Measurements from ENCODE around the gene TRIM33.
"Not testable (repeated sequence)": the region's sequence is repeated elsewhere in the genome, so short reads cannot be mapped to it uniquely, and the experiment has no call there.

The TRIM33 gene

GRCh38 chr1:114455102-114455785 lies 55.8 kb downstream of the TRIM33 start:
- Histone ChIP-seq H3K27ac (ENCODE audit: low read depth in 2 of 2, low read length in 2 of 2) (no peak overlapping the region), H3K27me3 (ENCODE audit: control insufficient read depth in 2 of 2, insufficient read depth in 2 of 2, low read length in 2 of 2) (no peaks in the 10 kb centered on the region), H3K9me3 (ENCODE audit: control insufficient read depth in 2 of 2, low read length in 2 of 2) (no peaks in the 10 kb centered on the region), H3K4me1 (ENCODE audit: control insufficient read depth in 2 of 2, insufficient read depth in 2 of 2, low read length in 2 of 2) (no peaks in the 10 kb centered on the region), H3K36me3 (ENCODE audit: control insufficient read depth in 2 of 2, insufficient read depth in 2 of 2, low read length in 2 of 2) (peaks cover 16 to 17% of the 10 kb centered on the region in 2 donors), H3K9ac (ENCODE audit: low read depth in 1 of 2, low read length in 2 of 2) (no peak overlapping the region), H3K4me3 (ENCODE audit: low read length in 2 of 2) (no peak overlapping the region)

DNA sequence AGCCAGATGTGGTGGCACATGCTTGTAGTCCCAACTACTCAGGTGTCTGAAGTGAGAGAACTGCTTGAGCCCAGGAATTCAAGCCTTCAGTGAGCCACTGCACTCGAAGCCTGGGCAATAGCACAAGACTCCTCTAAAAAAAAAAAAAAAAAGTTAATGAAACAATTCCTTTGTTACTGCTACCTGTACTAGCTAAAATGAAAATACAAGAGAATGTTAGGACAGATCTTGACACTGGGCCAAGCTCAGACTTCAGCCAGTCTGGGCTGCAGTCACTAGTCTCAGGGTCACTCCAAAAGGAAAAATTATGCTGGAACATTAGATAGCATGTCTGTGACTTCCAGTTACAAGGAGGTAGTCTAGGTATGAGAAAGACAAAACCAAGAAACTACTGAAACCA lies 56.5 kb downstream of the TRIM33 start:
- Histone ChIP-seq H3K27ac (ENCODE audit: low read depth in 2 of 2, low read length in 2 of 2) (no peak overlapping the region), H3K9ac (ENCODE audit: low read depth in 1 of 2, low read length in 2 of 2) (no peak overlapping the region), H3K9me3 (ENCODE audit: control insufficient read depth in 2 of 2, low read length in 2 of 2) (no peaks in the 10 kb centered on the region), H3K27me3 (ENCODE audit: control insufficient read depth in 2 of 2, insufficient read depth in 2 of 2, low read length in 2 of 2) (no peaks in the 10 kb centered on the region), H3K4me3 (ENCODE audit: low read length in 2 of 2) (no peak overlapping the region), H3K4me1 (ENCODE audit: control insufficient read depth in 2 of 2, insufficient read depth in 2 of 2, low read length in 2 of 2) (no peaks in the 10 kb centered on the region), H3K36me3 (ENCODE audit: control insufficient read depth in 2 of 2, insufficient read depth in 2 of 2, low read length in 2 of 2) (peaks cover 16 to 17% of the 10 kb centered on the region in 2 donors)

- Histone ChIP-seq H3K4me3 (ENCODE audit: low read length in 2 of 2) (no peak overlapping the region), H3K4me1 (ENCODE audit: control insufficient read depth in 2 of 2, insufficient read depth in 2 of 2, low read length in 2 of 2) (no peaks in the 10 kb centered on the region), H3K27me3 (ENCODE audit: control insufficient read depth in 2 of 2, insufficient read depth in 2 of 2, low read length in 2 of 2) (no peaks in the 10 kb centered on the region), H3K9ac (ENCODE audit: low read depth in 1 of 2, low read length in 2 of 2) (no peak overlapping the region), H3K36me3 (ENCODE audit: control insufficient read depth in 2 of 2, insufficient read depth in 2 of 2, low read length in 2 of 2) (peaks cover 18 to 21% of the 10 kb centered on the region in 2 donors), H3K9me3 (ENCODE audit: control insufficient read depth in 2 of 2, low read length in 2 of 2) (no peaks in the 10 kb centered on the region), H3K27ac (ENCODE audit: low read depth in 2 of 2, low read length in 2 of 2) (no peak overlapping the region)
These were observed 57.6 kb downstream of the TRIM33 start for GRCh38 chr1:114453361-114453784.

- Histone ChIP-seq H3K4me1 (ENCODE audit: control insufficient read depth in 2 of 2, insufficient read depth in 2 of 2, low read length in 2 of 2) (no peaks in the 10 kb centered on the region), H3K36me3 (ENCODE audit: control insufficient read depth in 2 of 2, insufficient read depth in 2 of 2, low read length in 2 of 2) (peaks cover 7 to 11% of the 10 kb centered on the region in 2 donors), H3K9me3 (ENCODE audit: control insufficient read depth in 2 of 2, low read length in 2 of 2) (no peaks in the 10 kb centered on the region), H3K4me3 (ENCODE audit: low read length in 2 of 2) (no peak overlapping the region), H3K27me3 (ENCODE audit: control insufficient read depth in 2 of 2, insufficient read depth in 2 of 2, low read length in 2 of 2) (no peaks in the 10 kb centered on the region), H3K9ac (ENCODE audit: low read depth in 1 of 2, low read length in 2 of 2) (no peak overlapping the region), H3K27ac (ENCODE audit: low read depth in 2 of 2, low read length in 2 of 2) (no peak overlapping the region)
These were observed 62.5 kb downstream of the TRIM33 start for GRCh38 chr1:114448370-114449036.

- no peak overlapping the region for H3K27ac ChIP-seq (ENCODE audit: low read depth in 2 of 2, low read length in 2 of 2)
- H3K27me3 ChIP-seq (ENCODE audit: control insufficient read depth in 2 of 2, insufficient read depth in 2 of 2, low read length in 2 of 2): no peaks in the 10 kb centered on the region
- H3K9me3 ChIP-seq (ENCODE audit: control insufficient read depth in 2 of 2, low read length in 2 of 2): no peaks in the 10 kb centered on the region
- no peak overlapping the region for H3K9ac ChIP-seq (ENCODE audit: low read depth in 1 of 2, low read length in 2 of 2)
- no peak overlapping the region for H3K4me3 ChIP-seq (ENCODE audit: low read length in 2 of 2)
- H3K36me3 ChIP-seq (ENCODE audit: control insufficient read depth in 2 of 2, insufficient read depth in 2 of 2, low read length in 2 of 2): peaks cover 10 to 13% of the 10 kb centered on the region in 2 donors
- H3K4me1 ChIP-seq (ENCODE audit: control insufficient read depth in 2 of 2, insufficient read depth in 2 of 2, low read length in 2 of 2): no peaks in the 10 kb centered on the region
These were observed 64.8 kb downstream of the TRIM33 start for GRCh38 chr1:114446198-114446597.

GRCh38 chr1:114443226-114443625 lies 67.8 kb downstream of the TRIM33 start:
- not testable (repeated sequence) for H3K4me3 ChIP-seq (ENCODE audit: low read length in 2 of 2); H3K9ac ChIP-seq (ENCODE audit: low read depth in 1 of 2, low read length in 2 of 2); H3K27ac ChIP-seq (ENCODE audit: low read depth in 2 of 2, low read length in 2 of 2); H3K27me3 ChIP-seq (ENCODE audit: control insufficient read depth in 2 of 2, insufficient read depth in 2 of 2, low read length in 2 of 2); H3K9me3 ChIP-seq (ENCODE audit: control insufficient read depth in 2 of 2, low read length in 2 of 2); H3K4me1 ChIP-seq (ENCODE audit: control insufficient read depth in 2 of 2, insufficient read depth in 2 of 2, low read length in 2 of 2)
- peaks cover 9 to 11% of the 10 kb centered on the region in 2 donors for H3K36me3 ChIP-seq (ENCODE audit: control insufficient read depth in 2 of 2, insufficient read depth in 2 of 2, low read length in 2 of 2)

DNA sequence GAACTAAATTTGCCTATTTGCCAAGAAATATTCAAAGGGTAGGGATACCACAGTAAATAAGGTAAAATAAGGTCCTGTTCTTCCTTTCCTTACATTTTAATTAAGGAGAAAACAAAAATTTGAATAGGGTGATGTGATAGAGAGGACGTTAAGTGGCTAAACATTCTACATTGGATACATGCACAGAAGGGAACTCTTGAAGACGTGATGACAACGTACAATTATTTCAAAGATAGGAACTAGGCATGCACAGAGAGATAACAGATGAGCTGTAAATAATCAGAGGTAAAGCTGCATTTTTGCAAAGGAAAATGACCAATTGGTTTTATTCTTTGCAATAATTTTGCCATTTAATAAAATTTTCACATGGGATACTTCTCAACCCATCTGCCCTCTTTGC lies 69.7 kb downstream of the TRIM33 start:
- no peaks in the 10 kb centered on the region for H3K9me3 ChIP-seq (ENCODE audit: control insufficient read depth in 2 of 2, low read length in 2 of 2)
- no peak overlapping the region for H3K27ac ChIP-seq (ENCODE audit: low read depth in 2 of 2, low read length in 2 of 2)
- H3K9ac ChIP-seq (ENCODE audit: low read depth in 1 of 2, low read length in 2 of 2): no peak overlapping the region
- H3K4me3 ChIP-seq (ENCODE audit: low read length in 2 of 2): no peak overlapping the region
- H3K36me3 ChIP-seq (ENCODE audit: control insufficient read depth in 2 of 2, insufficient read depth in 2 of 2, low read length in 2 of 2): peaks cover 9 to 11% of the 10 kb centered on the region in 2 donors
- H3K4me1 ChIP-seq (ENCODE audit: control insufficient read depth in 2 of 2, insufficient read depth in 2 of 2, low read length in 2 of 2): no peaks in the 10 kb centered on the region
- H3K27me3 ChIP-seq (ENCODE audit: control insufficient read depth in 2 of 2, insufficient read depth in 2 of 2, low read length in 2 of 2): no peaks in the 10 kb centered on the region

DNA sequence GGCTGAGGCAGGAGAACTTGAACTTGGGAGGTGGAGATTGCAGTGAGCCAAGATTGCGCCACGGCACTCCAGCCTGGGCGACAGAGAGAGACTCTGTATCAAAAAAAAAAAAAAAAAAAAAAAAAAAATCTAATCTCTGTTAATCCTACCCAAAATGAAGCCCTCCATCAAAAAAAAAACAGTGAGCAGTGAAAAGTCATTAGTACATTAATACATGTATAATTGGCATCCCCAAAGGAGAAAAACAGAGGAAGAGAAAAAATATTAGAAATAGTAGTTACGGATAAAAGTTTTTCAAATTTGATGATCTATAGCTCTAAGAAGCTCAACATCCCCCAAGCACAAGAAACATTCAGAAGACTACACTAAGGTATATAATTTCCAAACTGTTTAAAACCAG lies 71.6 kb downstream of the TRIM33 start:
- H3K36me3 ChIP-seq (ENCODE audit: control insufficient read depth in 2 of 2, insufficient read depth in 2 of 2, low read length in 2 of 2): peaks cover 7 to 9% of the 10 kb centered on the region in 2 donors
- H3K9ac ChIP-seq (ENCODE audit: low read depth in 1 of 2, low read length in 2 of 2): no peak overlapping the region
- no peaks in the 10 kb centered on the region for H3K4me1 ChIP-seq (ENCODE audit: control insufficient read depth in 2 of 2, insufficient read depth in 2 of 2, low read length in 2 of 2)
- H3K4me3 ChIP-seq (ENCODE audit: low read length in 2 of 2): no peak overlapping the region
- H3K9me3 ChIP-seq (ENCODE audit: control insufficient read depth in 2 of 2, low read length in 2 of 2): no peaks in the 10 kb centered on the region
- no peaks in the 10 kb centered on the region for H3K27me3 ChIP-seq (ENCODE audit: control insufficient read depth in 2 of 2, insufficient read depth in 2 of 2, low read length in 2 of 2)
- H3K27ac ChIP-seq (ENCODE audit: low read depth in 2 of 2, low read length in 2 of 2): no peak overlapping the region

GRCh38 chr1:114437812-114438211 lies 73.2 kb downstream of the TRIM33 start:
- no peak overlapping the region for H3K4me3 ChIP-seq (ENCODE audit: low read length in 2 of 2)
- H3K4me1 ChIP-seq (ENCODE audit: control insufficient read depth in 2 of 2, insufficient read depth in 2 of 2, low read length in 2 of 2): no peaks in the 10 kb centered on the region
- no peak overlapping the region for H3K9ac ChIP-seq (ENCODE audit: low read depth in 1 of 2, low read length in 2 of 2)
- no peak overlapping the region for H3K27ac ChIP-seq (ENCODE audit: low read depth in 2 of 2, low read length in 2 of 2)
- H3K36me3 ChIP-seq (ENCODE audit: control insufficient read depth in 2 of 2, insufficient read depth in 2 of 2, low read length in 2 of 2): peaks cover 3 to 7% of the 10 kb centered on the region in 2 donors
- H3K9me3 ChIP-seq (ENCODE audit: control insufficient read depth in 2 of 2, low read length in 2 of 2): no peaks in the 10 kb centered on the region
- no peaks in the 10 kb centered on the region for H3K27me3 ChIP-seq (ENCODE audit: control insufficient read depth in 2 of 2, insufficient read depth in 2 of 2, low read length in 2 of 2)

DNA sequence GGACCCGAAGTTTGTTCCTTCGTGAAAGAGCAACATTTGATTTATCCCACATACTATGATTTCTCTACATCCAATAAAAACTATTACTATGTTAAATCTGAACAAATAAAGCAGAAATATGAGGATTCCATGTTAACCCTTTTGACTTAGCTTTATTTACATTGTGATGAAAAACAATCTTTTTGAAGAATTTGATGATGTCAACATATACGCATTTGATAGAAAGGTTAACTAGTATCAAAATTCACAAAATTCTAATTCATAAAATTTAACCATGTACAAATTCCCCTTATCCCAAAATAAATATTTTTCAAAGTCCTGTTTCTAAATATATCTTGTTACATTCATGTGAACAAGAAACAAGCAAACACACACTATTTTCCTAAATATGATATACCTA lies 74.2 kb downstream of the TRIM33 start:
- H3K4me3 ChIP-seq (ENCODE audit: low read length in 2 of 2): no peak overlapping the region
- H3K9me3 ChIP-seq (ENCODE audit: control insufficient read depth in 2 of 2, low read length in 2 of 2): no peaks in the 10 kb centered on the region
- no peaks in the 10 kb centered on the region for H3K4me1 ChIP-seq (ENCODE audit: control insufficient read depth in 2 of 2, insufficient read depth in 2 of 2, low read length in 2 of 2)
- H3K27ac ChIP-seq (ENCODE audit: low read depth in 2 of 2, low read length in 2 of 2): no peak overlapping the region
- no peak overlapping the region for H3K9ac ChIP-seq (ENCODE audit: low read depth in 1 of 2, low read length in 2 of 2)
- peaks cover 3 to 7% of the 10 kb centered on the region in 2 donors for H3K36me3 ChIP-seq (ENCODE audit: control insufficient read depth in 2 of 2, insufficient read depth in 2 of 2, low read length in 2 of 2)
- H3K27me3 ChIP-seq (ENCODE audit: control insufficient read depth in 2 of 2, insufficient read depth in 2 of 2, low read length in 2 of 2): no peaks in the 10 kb centered on the region

Measured in mucosa of rectum (tissue), 2 donors.